Heart right ventricle (tissue), 16 donors: ENCODE measurements around the gene RXYLT1. TPM values are rescaled to one million over a fixed set of nuclear protein-coding genes. Genes with fewer than 3 reads are reported as not detected.

Experiments used
- ATAC-seq, 8 donors: fragments of 200-7000 bp; cut with Tn5 transposase; one replicate each; pipeline ENCODE4 v1.9.1; 2020; ENCODE audit warnings: mild to moderate bottlenecking in 8 of 8, moderate library complexity in 8 of 8, moderate number of reproducible peaks in 1 of 8
- DNase-seq, 2 donors: peaks; one replicate each; pipeline ENCODE4 v3.0.0-alpha.2; 2020
- H3K27ac ChIP-seq, 10 donors: fragments of 200-600 bp; sonication (generic) in 2 of 10; one replicate each; pipeline versions ENCODE4 v1.5.0 to v1.8.0; 2020 to 2022; ENCODE audit warnings: mild to moderate bottlenecking in 3 of 10
- H3K27me3 ChIP-seq, 7 donors: fragments of 200-600 bp; one replicate each; pipeline ENCODE4 v1.8.0; 2021 to 2022; ENCODE audit warnings: mild to moderate bottlenecking in 2 of 7
- H3K36me3 ChIP-seq, 9 donors: fragments of 200-600 bp; sonication (generic) in 1 of 9; one replicate each; pipeline versions ENCODE4 v1.5.0 to v1.8.0; 2020 to 2022; ENCODE audit warnings: mild to moderate bottlenecking in 2 of 9
- H3K4me1 ChIP-seq, 9 donors: fragments of 200-600 bp; sonication (generic) in 1 of 9; one replicate each; pipeline versions ENCODE4 v1.5.0 to v1.8.0; 2020 to 2022; ENCODE audit warnings: mild to moderate bottlenecking in 4 of 9
- H3K4me3 ChIP-seq, 10 donors: fragments of 200-600 bp; sonication (generic) in 2 of 10; one replicate each; pipeline versions ENCODE4 v1.5.0 to v1.8.0; 2020 to 2022; ENCODE audit warnings: mild to moderate bottlenecking in 7 of 10, moderate library complexity in 2 of 10
- H3K9me3 ChIP-seq, 11 donors: fragments of 200-600 bp in 10 of 11; sonication (generic) in 2 of 11; one replicate each; pipeline versions ENCODE4 v1.5.0 to v1.8.0; 2013 to 2022; ENCODE audit warnings: mild to moderate bottlenecking in 2 of 11, control low read depth in 1 of 11, moderate library complexity in 1 of 11
- WGBS, 2 donors: extraction: QIAGEN DNeasy Blood & Tissue Kit; methylation state at CpG; one replicate each; pipeline ENCODE4 v1.1.7; 2013; ENCODE audit warnings: inconsistent platforms in 1 of 2; 5-methylcytosine and 5-hydroxymethylcytosine counted together
- intact Hi-C, 10 donors: fragments of 100-400 bp; cut with DNase I; formaldehyde crosslinking; loops; one replicate each; pipeline versions ENCODE4 v1.11.1 to v1.14.2; 2022
- polyA plus RNA-seq, 2 donors: library from polyadenylated mRNA; stranded (reverse); fragments of 200-250 nt; gene quantifications; one replicate each; pipeline ENCODE4 v1.2.3, GENCODE V29; 2013
- total RNA-seq, 10 donors: library from RNA; stranded (reverse); fragmentation: NEBNext Ultra II Directional in 3 of 10; extraction: Animal tissue kit (Norgen Biotek cat#: 25700) in 3 of 10; gene quantifications; one replicate each; pipeline versions ENCODE4 v1.2.1 to v1.2.4, GENCODE V29; 2021 to 2023
- TF ChIP-seq, protein P1 (sequence below), 9 donors: fragments of 200-600 bp; sonication (generic) in 2 of 9; IDR thresholded peaks; one replicate each; pipeline versions ENCODE4 v1.5.0 to v1.8.0; 2021 to 2022; ENCODE audit warnings: antibody characterized with exemption in 9 of 9, mild to moderate bottlenecking in 5 of 9, moderate library complexity in 1 of 9
- donor health status: Arrhythmogenic right ventricular cardiomyopathy.
- donor health status: ischemic (EF 13 %, LVEDD 7.1; RV severe dilation, severe dysfunction).
- donor health status: healthy with polysubstance abuse.
- donor health status: DM: no; HTN: yes; CAD: no.
- donor health status: DM: no; HTN: no; CAD: no.
- donor health status: ischemic (EF 25% LVEDD 6.9; RV normal size, moderate dysfunction).
- donor health status: ischemic (EF 25% LVEDD 5.7; RV mildly dilated, moderate dysfunction).
- donor health status: healthy.
- donor health status: DM: yes; HTN: yes; CAD: no.
- donor health status: Ischemic cardiomyopathy.
- donor health status: ischemic (EF 35%, LVEDD 5.7; RV mildly dilated, moderate dysfunction).
- donor health status: nonischemic (EF 11% LVEDD 7.7; RV severe dilation, severe dysfunction).
- donor health status: DM: yes; HTN: yes; CAD: no.
- donor health status: PGD.
- donor health status: ischemic (EF 29% LVEDD 5.4; RV normal size, mild dysfunction).
- donor health status: nonischemic (EF 23%, LVEDD 6.1; RV moderate dilation, normal function).

Gene RXYLT1
- total and polyA plus RNA-seq, 12 donors: 5.1 to 20.8 (median 16.8) TPM

- Histone ChIP-seq H3K27me3 (no peaks in the 10 kb centered on the region), H3K36me3 (peaks cover 0 to 33% (median 5%) of the 10 kb centered on the region in 9 donors), H3K27ac (no peak overlapping the region), H3K4me3 (no peak overlapping the region), H3K9me3 (no peaks in the 10 kb centered on the region), H3K4me1 (no peaks in the 10 kb centered on the region)
- WGBS, 2 donors: 82 to 89% methylated on average over 10 of the region's 10 CpGs
- ATAC-seq (no peak), DNase-seq (no peak)
- TF ChIP-seq, protein P1, sequence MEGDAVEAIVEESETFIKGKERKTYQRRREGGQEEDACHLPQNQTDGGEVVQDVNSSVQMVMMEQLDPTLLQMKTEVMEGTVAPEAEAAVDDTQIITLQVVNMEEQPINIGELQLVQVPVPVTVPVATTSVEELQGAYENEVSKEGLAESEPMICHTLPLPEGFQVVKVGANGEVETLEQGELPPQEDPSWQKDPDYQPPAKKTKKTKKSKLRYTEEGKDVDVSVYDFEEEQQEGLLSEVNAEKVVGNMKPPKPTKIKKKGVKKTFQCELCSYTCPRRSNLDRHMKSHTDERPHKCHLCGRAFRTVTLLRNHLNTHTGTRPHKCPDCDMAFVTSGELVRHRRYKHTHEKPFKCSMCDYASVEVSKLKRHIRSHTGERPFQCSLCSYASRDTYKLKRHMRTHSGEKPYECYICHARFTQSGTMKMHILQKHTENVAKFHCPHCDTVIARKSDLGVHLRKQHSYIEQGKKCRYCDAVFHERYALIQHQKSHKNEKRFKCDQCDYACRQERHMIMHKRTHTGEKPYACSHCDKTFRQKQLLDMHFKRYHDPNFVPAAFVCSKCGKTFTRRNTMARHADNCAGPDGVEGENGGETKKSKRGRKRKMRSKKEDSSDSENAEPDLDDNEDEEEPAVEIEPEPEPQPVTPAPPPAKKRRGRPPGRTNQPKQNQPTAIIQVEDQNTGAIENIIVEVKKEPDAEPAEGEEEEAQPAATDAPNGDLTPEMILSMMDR (IDR thresholded peaks at IDR 0.05): no peak
- intact Hi-C loops: loop anchor here in 2 of 10 donors (5.0 to 10.0 kb wide), 2 partner anchors 130 to 688 kb away; partner anchors contain the start of gene DPY19L2 (in 1 of the 2)
These were observed 15.5 kb downstream of the RXYLT1 start for GRCh38 chr12:63795032-63795687.

- DNase-seq: no peak
- H3K4me3 ChIP-seq: no peak overlapping the region
- WGBS, 2 donors: 69 to 78% methylated on average over 6 of the region's 6 CpGs
- H3K4me1 ChIP-seq: no peaks in the 10 kb centered on the region
- TF ChIP-seq, protein P1 (IDR thresholded peaks at IDR 0.05): no peak
- no peak overlapping the region for H3K27ac ChIP-seq
- no peaks in the 10 kb centered on the region for H3K9me3 ChIP-seq
- H3K36me3 ChIP-seq: peaks cover 0 to 26% (median 0%) of the 10 kb centered on the region in 9 donors
- ATAC-seq: peak in 2 of 8 donors; percentile 46 to 81
- no peaks in the 10 kb centered on the region for H3K27me3 ChIP-seq
- intact Hi-C loops: loop anchor here in 2 of 10 donors (5.0 to 10.0 kb wide), 2 partner anchors 131 to 689 kb away; partner anchors contain the start of gene DPY19L2 (in 1 of the 2)
These were observed 16.2 kb downstream of the RXYLT1 start for GRCh38 chr12:63795944-63796343.

DNA sequence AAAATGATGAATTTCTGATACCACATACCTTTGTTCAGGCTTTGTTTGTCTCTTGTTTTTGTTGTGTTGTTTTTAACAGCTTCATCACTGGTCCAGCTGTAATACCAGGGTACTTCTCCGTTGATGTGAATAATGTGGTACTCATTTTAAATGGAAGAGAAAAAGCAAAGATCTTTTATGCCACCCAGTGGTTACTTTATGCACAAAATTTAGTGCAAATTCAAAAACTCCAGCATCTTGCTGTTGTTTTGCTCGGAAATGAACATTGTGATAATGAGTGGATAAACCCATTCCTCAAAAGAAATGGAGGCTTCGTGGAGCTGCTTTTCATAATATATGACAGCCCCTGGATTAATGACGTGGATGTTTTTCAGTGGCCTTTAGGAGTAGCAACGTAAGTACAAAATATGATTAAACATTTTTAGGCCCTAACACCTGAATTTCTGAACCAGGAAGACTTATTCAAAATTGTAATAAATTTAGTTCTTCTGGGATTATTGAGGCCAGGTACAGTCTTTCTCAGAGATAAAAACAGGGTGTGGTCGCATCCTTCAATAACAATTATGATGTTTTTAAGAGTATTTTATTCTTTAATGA, 22.4 kb downstream of the RXYLT1 start:
- no peak for ATAC-seq
- Histone ChIP-seq H3K27me3 (no peaks in the 10 kb centered on the region), H3K4me3 (no peak overlapping the region), H3K9me3 (no peaks in the 10 kb centered on the region), H3K27ac (no peak overlapping the region), H3K4me1 (no peaks in the 10 kb centered on the region), H3K36me3 (peaks cover 0 to 28% (median 3%) of the 10 kb centered on the region in 9 donors)
- TF ChIP-seq, protein P1 (IDR thresholded peaks at IDR 0.05): peak; percentile 27 to 72 (median 60)
- no peak for DNase-seq
- 68% methylated on average over 6 of the region's 6 CpGs for WGBS, 2 donors
- intact Hi-C loops: loop anchor here in 9 of 10 donors (2.0 to 10.0 kb wide), 6 partner anchors 127 to 705 kb away; no protein-coding TSS in a partner anchor

DNA sequence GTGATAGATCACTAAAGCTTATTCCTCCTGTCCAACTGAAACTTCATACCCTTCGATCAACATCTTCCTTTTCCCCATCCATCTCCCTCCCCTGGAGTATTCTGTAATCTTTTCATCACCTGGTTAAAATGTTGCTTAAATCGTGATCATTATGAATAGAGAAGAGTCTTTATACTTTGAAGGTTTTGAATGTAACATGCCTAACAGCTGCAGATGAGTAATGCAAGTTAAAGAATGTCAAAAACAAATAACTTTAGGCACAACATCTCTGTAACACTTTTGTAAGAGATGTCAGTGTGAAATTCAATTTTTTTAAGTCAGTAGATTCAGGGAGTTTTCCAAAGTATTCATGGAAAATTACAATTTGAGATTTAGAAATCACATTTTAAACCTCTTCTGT, 25.0 kb downstream of the RXYLT1 start:
- Histone ChIP-seq H3K4me3 (no peak overlapping the region), H3K4me1 (no peaks in the 10 kb centered on the region), H3K27me3 (no peaks in the 10 kb centered on the region), H3K9me3 (no peaks in the 10 kb centered on the region), H3K27ac (no peak overlapping the region), H3K36me3 (peaks cover 0 to 49% (median 9%) of the 10 kb centered on the region in 9 donors)
- 84 to 94% methylated on average over 2 of the region's 2 CpGs for WGBS, 2 donors
- intact Hi-C loops: loop anchor here in 8 of 10 donors (5.0 to 10.0 kb wide), 5 partner anchors 130 to 707 kb away; no protein-coding TSS in a partner anchor
- TF ChIP-seq, protein P1 (IDR thresholded peaks at IDR 0.05): no peak
- no peak for DNase-seq
- ATAC-seq: no peak
